Osteocyte (in vitro differentiated cells): ENCODE measurements around the gene MEX3B. TPM values are rescaled to one million over a fixed set of nuclear protein-coding genes. Genes with fewer than 3 reads are reported as not detected.
A peak's percentile ranks its signal among the peaks of the same experiment; 100 is the strongest.

Experiments
- DNase-seq: peaks from one replicate; pipeline ENCODE4 v3.0.0; 2021; ENCODE audit warnings: mixed read lengths; ENCODE audit not compliant: unreplicated experiment; ENCODE audit errors: extremely low spot score
- H3K27ac Mint-ChIP-seq: one replicate; pipeline ENCODE4 v1.8.0; 2021; ENCODE audit warnings: mild to moderate bottlenecking, mixed read lengths; ENCODE audit not compliant: unreplicated experiment
- H3K27me3 Mint-ChIP-seq: one replicate; pipeline ENCODE4 v1.8.0; 2021; ENCODE audit warnings: mixed read lengths; ENCODE audit not compliant: unreplicated experiment
- H3K36me3 Mint-ChIP-seq: one replicate; pipeline ENCODE4 v1.8.0; 2021; ENCODE audit warnings: mixed read lengths; ENCODE audit not compliant: unreplicated experiment
- H3K4me1 Mint-ChIP-seq: one replicate; pipeline ENCODE4 v1.8.0; 2021; ENCODE audit warnings: mixed read lengths; ENCODE audit not compliant: unreplicated experiment
- H3K4me3 Mint-ChIP-seq: one replicate; pipeline ENCODE4 v1.8.0; 2021; ENCODE audit warnings: mild to moderate bottlenecking, moderate library complexity, mixed read lengths; ENCODE audit not compliant: unreplicated experiment
- H3K9me3 Mint-ChIP-seq: one replicate; pipeline ENCODE4 v1.8.0; 2021; ENCODE audit warnings: mixed read lengths; ENCODE audit not compliant: unreplicated experiment
- CTCF ChIP-seq: fragments of 200-600 bp; sonication (generic); IDR thresholded peaks from 2 replicates; pipeline ENCODE4 v1.5.0; 2021; ENCODE audit warnings: antibody characterized with exemption, mild to moderate bottlenecking, moderate library complexity
- total RNA-seq: library from RNA; stranded (reverse); gene quantifications from 2 replicates; pipeline ENCODE4 v1.2.1, GENCODE V29; 2021

MEX3B gene
- total RNA-seq, 1 donor from 2014 or later: 22.7 TPM

- no peaks in the 10 kb centered on the region for H3K36me3 Mint-ChIP-seq
- H3K4me1 Mint-ChIP-seq: peaks cover 10% of the 10 kb centered on the region
- no peak for DNase-seq
- H3K27ac Mint-ChIP-seq: no peak overlapping the region
- no peaks in the 10 kb centered on the region for H3K27me3 Mint-ChIP-seq
- H3K9me3 Mint-ChIP-seq: no peaks in the 10 kb centered on the region
- no peak for TF ChIP-seq CTCF
- no peak overlapping the region for H3K4me3 Mint-ChIP-seq
Measured at GRCh38 chr15:82086243-82086995, 40.6 kb upstream of the MEX3B start.

- peak; percentile 43 for TF ChIP-seq CTCF
- no peaks in the 10 kb centered on the region for H3K36me3 Mint-ChIP-seq
- H3K9me3 Mint-ChIP-seq: no peaks in the 10 kb centered on the region
- no peak overlapping the region for H3K4me3 Mint-ChIP-seq
- DNase-seq: no peak
- H3K27me3 Mint-ChIP-seq: no peaks in the 10 kb centered on the region
- peak overlapping the region; percentile 70 for H3K27ac Mint-ChIP-seq
- H3K4me1 Mint-ChIP-seq: peaks cover 15% of the 10 kb centered on the region
Measured at GRCh38 chr15:82081914-82082762, 36.3 kb upstream of the MEX3B start.

- Mint-ChIP-seq H3K27me3 (no peaks in the 10 kb centered on the region), H3K36me3 (no peaks in the 10 kb centered on the region), H3K4me1 (peaks cover 15% of the 10 kb centered on the region), H3K4me3 (no peak overlapping the region), H3K27ac (no peak overlapping the region), H3K9me3 (no peaks in the 10 kb centered on the region)
- TF ChIP-seq CTCF: no peak
- DNase-seq: no peak
Measured at GRCh38 chr15:82080774-82081173, 35.0 kb upstream of the MEX3B start.

- H3K27me3 Mint-ChIP-seq: no peaks in the 10 kb centered on the region
- no peak overlapping the region for H3K4me3 Mint-ChIP-seq
- H3K36me3 Mint-ChIP-seq: no peaks in the 10 kb centered on the region
- peaks cover 15% of the 10 kb centered on the region for H3K4me1 Mint-ChIP-seq
- TF ChIP-seq CTCF: no peak
- no peak overlapping the region for H3K27ac Mint-ChIP-seq
- DNase-seq: no peak
- H3K9me3 Mint-ChIP-seq: no peaks in the 10 kb centered on the region
Measured at GRCh38 chr15:82079736-82080135, 33.9 kb upstream of the MEX3B start.

- Mint-ChIP-seq H3K9me3 (no peaks in the 10 kb centered on the region), H3K4me1 (no peaks in the 10 kb centered on the region)
- TF ChIP-seq CTCF: no peak
Measured at GRCh38 chr15:82074610-82075009, 28.8 kb upstream of the MEX3B start.

More at GRCh38 chr15:82074610-82075009, 28.8 kb upstream of the MEX3B start:
- Mint-ChIP-seq H3K4me3 (no peak overlapping the region), H3K27ac (no peak overlapping the region), H3K36me3 (no peaks in the 10 kb centered on the region), H3K27me3 (no peaks in the 10 kb centered on the region)
- no peak for DNase-seq
